ENCODE results near the gene DNAJC5. TPM values are rescaled to one million over a fixed set of nuclear protein-coding genes. Genes with fewer than 3 reads are reported as not detected.

Gene DNAJC5
- total and polyA plus RNA-seq, 2 of the 8 experiments (the other 6 are each of a cell fraction or from before 2014, with no cell fraction given) = 19.2 to 31.2 TPM

GRCh38 chr20:63963348-63963741 is 68.4 kb downstream of the DNAJC5 start (continued):
- TF ChIP-seq ATF3 (IDR thresholded peaks at IDR 0.05; ENCODE audit: insufficient read depth, low read depth, low read length) = no peak
- no peak for TF ChIP-seq CTCF (IDR thresholded peaks at IDR 0.05; ENCODE audit: control extremely low read depth in 1 of 3, insufficient read depth in 1 of 3, low read depth in 1 of 3, low read length in 3 of 3)
- TF ChIP-seq CBX5 (IDR thresholded peaks at IDR 0.05; ENCODE audit: low read depth, low read length) = no peak
- TF ChIP-seq RBBP5 (IDR thresholded peaks at IDR 0.05; ENCODE audit: borderline replicate concordance, low read depth, low read length) = no peak

Measured in H1 (cell line).